HG03558 (cell line): Measurements from ENCODE around the gene SLC1A7.

Experiments
- ATAC-seq: cut with Tn5 transposase; IDR thresholded peaks from one replicate; pipeline ENCODE4 v1.9.1; 2021; ENCODE audit warnings: moderate number of reproducible peaks; ENCODE audit not compliant: unreplicated experiment; ENCODE audit errors: extremely low read depth

SLC1A7 gene

DNA sequence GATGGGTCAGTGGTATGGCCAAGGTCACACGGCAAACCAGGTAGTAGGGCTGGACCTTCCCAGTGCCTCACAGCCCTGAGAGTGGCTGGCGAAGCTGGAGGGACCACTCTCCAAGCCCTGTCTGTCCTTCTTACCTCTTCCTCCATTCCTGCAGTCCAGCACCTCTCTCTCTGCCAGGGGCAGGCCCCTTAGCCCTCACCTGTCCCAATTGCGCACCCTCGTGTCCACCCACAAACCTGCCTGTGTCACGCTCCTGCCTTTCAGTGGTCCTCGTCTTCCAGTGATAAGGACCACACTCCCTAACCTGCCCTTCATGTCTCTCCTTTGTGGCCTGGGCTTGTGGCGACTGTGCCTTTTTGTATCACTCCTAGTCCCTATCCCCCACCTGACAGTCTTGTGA is 77.0 kb downstream of the SLC1A7 start:
- ATAC-seq = no peak

DNA sequence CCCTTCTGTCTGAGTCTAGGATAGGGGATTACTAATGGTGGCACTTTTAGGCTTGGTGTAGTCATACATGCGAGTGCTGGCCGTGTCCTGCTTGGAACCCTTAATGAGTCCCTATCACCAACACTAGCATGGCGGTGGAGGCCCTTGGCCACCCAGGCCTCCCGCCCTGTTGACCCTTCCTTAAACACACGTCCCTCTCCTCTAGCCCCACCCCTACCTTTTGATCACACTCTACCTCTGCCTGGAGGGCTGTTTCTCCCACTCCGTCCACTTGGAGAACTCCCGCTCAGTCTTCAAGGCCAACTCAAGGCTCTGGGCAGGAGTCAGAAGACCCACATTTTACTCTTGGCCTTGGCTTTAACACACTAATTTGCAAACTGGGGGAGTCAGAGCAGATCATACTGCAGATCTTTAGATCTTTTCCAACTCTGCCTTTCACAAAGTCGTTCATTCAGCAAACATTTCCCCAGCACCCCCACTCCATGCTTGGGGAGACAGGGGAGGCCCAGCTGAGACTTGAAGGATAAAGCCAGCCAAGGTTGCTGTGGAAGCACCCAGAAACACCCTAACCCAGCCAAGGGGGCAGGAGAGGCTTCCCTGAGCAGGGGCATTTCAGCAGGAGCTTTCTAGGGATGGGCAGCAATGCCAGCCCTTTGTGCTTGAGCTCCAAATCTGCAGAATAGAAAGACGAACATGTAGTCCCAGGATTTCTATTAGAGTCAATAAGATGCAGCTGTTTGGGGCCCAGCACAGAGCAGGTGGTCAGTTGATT is 78.5 kb downstream of the SLC1A7 start:
- no peak for ATAC-seq

DNA sequence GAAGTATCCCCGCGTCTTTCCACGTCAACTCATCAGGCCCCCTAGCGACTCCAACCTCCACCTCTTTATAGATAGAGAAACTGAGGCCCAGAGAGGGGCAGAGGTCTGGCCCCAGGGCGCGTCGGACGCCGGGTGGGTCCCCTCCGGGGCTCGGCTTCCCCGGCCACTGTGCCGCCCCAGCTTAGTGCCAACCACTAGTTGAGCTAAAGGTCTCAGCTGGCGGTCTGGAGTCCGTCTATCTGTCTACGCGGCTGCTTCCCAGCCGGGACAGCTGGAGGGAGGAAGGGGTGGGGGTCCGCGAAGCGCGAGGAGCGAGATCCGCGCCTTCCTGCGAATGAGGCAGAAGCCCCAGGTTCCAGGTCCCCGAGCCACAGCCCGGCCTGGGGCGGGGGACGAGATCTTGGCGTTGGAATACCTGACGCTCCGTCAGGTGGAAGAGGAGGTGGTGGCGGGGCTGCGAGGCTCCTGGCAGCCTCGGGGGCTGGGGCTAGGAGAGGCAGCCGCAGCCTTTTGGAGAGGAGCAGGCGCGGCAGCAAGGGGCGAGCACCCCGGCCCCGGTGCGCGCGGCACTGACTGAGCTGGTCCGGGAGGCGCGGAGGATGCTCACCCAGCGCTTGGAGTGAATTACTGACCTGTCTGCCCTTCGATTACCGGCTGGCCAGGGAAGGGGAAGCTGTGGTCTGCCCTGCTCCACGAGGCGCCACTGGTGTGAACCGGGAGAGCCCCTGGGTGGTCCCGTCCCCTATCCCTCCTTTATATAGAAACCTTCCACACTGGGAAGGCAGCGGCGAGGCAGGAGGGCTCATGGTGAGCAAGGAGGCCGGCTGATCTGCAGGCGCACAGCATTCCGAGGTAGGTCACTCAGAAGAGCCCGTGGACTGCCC is 79.5 kb downstream of the SLC1A7 start:
- ATAC-seq = no peak

DNA sequence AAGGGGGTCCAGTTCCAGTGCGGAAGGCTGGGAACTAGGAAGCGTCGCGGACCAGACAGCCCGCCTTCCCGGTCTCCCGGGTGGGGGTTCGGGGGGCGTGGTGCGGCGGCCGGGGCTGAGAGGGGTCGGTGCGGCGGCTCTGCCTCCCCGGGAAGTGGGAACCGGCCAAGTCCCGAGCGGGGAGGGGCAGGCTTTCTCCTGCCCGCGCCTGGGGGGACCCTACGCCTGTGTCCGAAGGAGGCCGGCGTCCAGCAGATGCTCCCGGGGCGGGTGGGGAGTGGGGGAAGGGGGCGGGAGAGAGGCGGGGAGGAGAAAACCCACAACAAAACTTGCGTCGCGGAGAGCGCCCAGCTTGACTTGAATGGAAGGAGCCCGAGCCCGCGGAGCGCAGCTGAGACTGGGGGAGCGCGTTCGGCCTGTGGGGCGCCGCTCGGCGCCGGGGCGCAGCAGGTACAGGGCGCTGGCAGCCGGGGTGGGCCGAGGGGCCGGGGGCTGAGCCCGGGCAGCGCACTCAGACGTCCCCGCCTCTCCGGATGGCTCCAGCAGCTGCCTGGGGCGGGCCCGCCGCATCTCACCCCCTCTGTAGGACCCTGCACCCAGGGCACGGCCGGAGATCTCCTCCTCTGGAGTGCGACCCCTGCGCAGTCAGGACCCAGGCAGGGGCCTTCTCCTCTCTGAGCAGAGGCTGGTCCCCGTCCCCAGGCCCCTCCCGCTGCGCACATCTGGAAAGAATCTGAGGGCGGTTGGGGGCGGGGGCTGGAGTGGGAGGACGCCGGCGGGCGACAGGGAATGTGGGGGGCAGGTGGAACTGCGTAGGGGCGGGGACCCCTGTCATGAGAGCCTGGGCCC is 80.4 kb downstream of the SLC1A7 start, which contains the start of gene PODN:
Gene PODN, plus strand, starts transcription at position 355 of the 849 bp plus-strand sequence. CDS start 7,643 bp downstream, outside the sequence.
- no peak for ATAC-seq

DNA sequence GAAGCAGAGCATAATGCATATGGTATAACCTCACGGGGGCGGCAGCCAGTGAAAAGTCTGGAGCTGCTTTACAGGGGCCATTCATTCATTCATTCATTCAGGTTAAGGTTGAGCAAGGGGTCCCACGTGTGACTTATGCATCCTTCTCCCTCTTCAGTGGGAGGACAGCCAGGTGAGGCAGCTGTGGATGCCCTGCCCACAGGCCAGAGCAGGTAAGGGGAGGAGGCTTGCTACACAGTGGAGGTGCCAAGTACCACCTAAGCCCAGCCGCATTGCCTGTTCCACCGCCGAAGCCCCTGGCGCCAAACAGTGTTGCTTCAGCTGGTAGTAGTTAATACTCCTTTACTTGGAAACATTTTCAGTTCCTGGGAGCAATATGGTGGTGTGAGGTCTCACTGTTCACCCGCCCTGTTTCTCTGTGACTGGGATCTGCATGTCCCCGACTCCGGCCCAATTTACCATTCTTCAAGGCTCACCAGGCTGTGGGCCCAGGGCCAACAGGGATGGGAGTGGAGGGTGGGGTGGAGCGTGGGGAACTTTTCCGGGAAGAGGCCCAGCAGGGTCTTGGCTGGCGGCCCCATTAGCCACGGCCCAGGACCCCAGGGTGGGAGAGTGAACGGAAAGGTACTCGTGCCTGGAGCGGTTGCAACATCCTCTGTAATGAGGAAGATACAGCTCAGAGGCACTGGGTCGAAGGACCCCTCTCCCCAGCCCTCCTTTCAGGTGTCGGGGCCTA is 81.1 kb downstream of the SLC1A7 start:
- no peak for ATAC-seq

DNA sequence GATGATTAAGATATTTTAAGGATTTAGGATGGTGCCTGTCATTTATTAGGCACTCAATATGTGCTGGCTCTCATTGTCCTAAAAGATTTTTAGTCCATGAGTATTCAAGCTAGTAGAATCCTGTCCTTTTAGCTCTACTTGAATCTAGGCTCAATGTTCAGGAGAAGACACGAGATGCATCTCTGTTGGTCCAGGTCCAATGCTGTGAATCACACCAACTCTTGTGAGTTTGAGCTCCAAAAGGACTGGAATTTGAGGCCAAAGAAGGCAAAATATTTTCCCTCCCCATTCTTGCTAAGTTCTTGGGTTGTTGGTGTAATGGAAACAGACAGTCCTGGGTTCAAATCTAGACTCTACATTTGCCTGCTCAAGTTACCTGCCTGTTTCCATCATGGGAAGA is 81.9 kb downstream of the SLC1A7 start:
- ATAC-seq = no peak

DNA sequence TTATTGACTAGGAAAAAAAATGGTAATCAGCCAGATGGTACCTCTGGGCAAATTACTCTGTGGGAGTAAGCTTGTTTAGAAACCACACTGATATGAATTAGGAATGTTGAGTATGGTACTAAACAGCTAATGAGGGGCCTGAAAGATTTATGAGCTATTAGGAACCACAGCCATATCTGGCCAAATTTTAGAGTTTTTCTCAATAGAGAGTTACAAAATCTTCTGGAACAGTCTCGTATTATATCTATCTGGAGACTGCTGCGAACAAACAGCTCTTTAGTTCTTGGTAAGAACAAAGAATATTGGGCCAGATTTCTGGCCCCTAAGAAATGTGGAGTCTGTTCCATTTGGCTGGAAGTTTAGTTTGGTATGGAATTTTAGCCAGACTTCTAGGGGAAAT is 85.3 kb downstream of the SLC1A7 start:
- no peak for ATAC-seq

DNA sequence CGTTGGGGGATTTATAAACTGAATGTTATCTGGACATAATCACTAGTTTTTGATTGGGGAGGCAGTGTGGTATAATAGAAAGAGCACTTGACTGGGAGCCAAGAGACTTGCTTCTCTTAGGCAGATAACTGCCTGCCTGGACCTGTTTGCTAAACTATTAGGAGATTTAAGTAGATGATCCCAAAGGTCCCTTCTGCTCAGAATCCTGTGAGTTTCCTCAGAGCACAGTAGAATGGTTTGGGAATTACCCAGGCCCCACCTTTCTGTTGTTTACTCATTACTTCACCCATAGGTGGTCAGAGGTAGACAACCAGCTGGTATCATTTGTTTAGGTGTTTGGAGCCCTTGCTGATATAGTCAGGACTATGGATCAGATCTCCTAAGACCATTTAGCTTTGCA is 90.8 kb downstream of the SLC1A7 start:
- ATAC-seq = no peak

DNA sequence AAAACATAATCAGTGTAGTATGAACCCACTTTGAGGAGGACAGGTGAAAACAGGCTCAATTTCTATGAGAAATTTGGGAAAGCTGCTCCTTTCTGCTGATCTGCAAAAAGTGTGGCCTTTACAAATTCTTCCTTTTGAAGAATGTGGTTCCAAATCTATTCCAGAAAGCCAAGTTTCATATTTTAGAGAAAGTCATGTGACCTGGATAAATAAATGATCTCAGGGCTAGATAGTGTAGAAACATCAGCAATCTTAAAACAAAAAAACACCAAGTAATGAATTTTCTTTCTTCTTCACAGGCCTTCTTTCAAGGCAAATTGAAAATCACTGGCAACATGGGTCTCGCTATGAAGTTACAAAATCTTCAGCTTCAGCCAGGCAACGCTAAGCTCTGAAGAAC is 92.1 kb downstream of the SLC1A7 start:
- no peak for ATAC-seq

DNA sequence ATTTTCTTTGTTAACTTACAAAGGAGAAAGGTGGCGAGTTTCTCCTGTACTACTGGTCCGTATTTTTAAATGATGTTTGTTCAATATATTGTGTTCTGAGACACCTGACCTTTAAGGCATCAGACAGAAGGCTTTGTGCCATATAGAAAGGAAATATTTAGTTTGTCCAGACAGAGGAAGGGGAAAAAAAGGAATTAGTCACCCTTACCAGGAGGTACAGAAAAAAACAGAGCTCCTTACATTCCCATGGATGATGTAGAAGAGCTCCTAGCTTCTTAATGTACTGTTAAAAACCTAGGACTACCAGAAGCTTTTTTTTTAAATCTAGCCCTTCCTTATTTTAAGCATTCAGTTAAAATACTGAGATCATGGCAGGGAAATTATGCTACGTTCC is 92.9 kb downstream of the SLC1A7 start:
- no peak for ATAC-seq

DNA sequence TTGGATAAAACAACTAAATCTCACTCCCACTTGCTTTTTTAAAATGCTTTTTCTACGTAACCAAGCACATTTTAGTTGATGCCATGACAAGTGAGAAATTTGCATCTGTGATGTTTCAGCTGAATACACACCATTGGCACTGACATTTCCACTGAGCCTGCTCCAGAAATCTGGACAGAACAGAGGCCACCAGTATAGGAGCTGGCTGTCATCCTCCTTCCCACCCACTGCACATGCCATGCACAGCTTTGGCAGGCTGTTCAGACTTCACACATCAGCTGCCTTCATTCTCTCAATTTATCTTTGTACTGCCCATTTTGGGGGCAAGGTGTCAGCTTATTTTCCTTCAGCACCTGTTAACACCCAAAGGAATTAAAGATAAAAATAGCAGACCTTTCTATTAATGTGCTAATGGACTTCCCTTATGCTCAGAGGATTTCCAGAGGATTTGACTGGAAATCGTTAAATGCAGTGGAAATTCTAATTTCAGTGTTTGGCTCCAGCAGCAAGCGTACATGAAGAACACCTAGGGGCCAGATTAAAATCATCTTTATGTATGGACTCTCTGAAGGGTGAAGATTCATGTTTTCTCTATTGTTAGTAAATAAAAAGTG is 93.4 kb downstream of the SLC1A7 start:
- no peak for ATAC-seq

DNA sequence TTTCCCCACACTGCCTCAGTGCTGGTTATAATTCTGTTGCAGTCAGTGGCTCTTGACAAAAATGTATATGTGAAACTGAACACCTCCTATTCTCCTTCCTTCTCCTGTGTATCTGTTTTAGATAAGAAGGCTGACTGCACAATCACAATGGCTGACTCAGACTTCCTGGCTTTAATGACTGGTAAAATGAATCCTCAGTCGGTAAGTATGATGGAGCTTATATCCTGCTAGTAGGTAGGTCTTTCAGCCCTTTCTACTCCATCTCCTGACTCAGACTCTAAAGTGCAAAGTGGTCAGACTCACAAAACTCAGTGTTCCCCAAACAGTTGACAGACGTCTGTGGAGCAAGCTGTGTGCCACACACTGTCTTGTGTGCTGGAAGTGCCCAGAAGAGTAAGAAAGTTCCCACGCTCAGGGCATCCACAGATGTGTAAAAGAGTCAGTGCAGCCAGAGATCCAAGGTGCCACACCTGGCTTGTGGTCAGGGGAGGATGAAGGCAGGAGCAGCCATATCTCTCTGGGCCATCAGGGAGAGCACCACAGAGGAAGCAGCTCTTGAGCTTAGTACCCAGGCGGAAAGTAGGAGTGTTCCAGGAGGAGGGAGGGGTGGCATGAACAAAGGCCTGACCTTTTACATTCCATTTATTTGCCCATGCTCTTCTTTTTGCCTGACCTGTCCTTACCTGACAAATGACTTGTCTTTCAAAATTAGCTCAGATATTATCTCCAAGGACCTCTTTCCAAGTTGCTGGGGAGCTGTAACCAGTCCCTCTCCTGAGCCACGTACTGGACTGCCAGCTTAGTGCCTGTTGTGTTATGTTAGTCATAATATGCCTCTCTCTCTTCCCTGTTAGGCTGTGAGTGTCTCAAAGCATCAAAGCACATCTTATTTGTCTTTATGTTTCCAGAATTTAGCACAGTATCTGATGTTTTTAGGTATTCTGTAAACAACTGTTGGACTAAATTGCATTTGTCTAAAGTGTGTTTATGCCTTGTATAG is 94.4 kb downstream of the SLC1A7 start:
- no peak for ATAC-seq

DNA sequence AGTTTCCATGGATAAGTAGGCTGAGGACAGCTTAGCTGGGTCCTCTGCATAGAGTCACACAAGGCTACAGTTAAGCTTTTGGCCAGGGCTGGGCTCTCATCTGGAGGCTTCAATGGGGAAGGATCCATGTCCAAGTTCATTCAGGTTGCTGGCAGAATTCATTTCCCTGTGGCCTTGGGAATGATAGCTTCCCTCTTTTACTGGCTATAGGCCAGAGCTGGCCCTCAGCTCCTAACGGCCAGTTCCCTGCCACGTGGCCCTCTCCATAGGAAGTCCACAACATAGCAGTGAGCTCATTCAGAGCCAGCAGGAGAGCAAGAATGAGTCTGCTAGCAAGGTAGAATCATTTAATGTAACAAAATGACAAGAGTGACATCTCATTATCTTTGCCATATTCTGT is 95.5 kb downstream of the SLC1A7 start:
- no peak for ATAC-seq

DNA sequence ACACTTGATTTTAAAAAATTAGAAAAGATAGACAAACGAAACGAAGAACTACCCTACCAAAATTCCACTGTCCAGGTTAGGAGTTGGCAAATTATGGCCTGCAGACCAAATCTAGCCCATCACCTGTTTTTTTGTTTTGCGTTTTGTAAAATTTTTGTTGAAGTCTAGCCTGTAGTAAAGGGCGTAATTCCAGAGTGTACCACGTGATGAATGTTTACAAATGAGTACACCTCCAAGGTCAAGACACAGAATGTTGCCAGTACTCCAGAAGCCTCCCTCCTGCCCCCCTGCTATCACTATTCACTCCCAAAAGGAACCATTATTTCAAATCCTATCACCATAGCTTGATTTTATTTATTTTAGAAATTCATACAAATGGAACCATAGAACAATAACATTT is 97.5 kb downstream of the SLC1A7 start:
- ATAC-seq = no peak

DNA sequence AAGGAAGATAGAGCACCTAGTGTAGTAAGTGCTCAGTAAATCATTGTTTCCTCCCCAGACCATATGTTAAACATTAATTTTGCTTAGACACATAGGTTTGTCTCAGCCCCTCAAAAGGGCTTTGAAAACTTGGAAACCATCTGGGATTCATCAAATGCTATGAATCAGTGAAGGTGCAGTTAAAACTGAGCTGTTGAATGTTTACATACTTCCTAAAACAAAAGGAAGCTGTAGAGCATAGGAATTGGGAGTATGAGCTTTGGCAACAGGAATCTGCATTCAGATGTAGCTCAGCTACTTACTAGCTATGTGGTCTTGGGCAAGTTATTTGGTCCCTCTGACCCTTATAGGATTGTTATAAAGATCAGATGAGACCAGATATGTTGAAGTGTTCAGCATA is 99.2 kb downstream of the SLC1A7 start:
- ATAC-seq = no peak

DNA sequence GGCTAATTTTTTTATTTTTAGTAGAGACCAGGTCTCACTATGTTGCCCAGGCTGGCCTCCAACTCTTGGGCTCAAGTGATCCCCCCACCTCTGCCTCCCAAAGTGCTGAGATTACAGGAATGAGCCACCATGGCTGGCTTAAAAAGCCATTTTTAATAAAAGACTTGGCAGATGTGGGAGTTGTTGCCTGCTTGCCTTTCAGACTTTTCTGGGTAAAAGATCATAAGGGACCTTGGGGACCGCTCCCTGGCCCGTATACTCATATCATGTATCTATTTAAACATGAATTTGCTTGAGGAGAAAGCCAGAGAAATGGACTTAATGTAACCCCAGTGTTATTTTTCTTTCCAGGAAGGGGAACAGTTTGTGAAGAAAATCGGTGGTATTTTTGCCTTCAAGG is 103.9 kb downstream of the SLC1A7 start:
- ATAC-seq = no peak
